ENCODE results near the gene SKI. TPM values are rescaled to one million over a fixed set of nuclear protein-coding genes. Genes with fewer than 3 reads are reported as not detected.

The SKI gene
- total RNA-seq, 1 experiment from 2014 or later = 89.5 TPM

DNA sequence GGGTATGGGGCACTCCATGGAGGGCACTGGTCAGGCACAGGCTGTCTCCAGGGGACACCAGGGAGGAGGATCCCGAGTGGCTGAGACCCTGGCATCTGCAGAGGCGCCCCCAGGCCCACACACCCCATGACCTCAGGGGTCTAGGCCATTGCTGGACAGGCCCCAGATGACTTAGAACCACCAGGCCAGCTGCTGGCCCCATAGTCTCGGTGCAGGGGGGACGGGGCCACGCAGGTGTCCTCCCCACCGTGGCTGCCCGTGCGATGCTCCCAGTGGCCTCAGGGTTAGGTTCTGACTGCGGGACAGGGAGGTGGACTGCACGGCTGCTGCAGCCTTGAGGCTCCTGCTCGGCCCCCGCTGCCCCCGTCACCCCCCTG, 119.3 kb downstream of the SKI start:
- no peaks in the 10 kb centered on the region for H3K23me2 ChIP-seq (ENCODE audit: insufficient read length, low read depth, low read length, poor library complexity, severe bottlenecking)
- no peak overlapping the region for H3K18ac ChIP-seq (ENCODE audit: insufficient read length, low read depth, low read length)
- H4K91ac ChIP-seq (ENCODE audit: insufficient read length, low read depth, low read length) = no peak overlapping the region
- no peak overlapping the region for H2BK12ac ChIP-seq (ENCODE audit: insufficient read length, low read depth, low read length)
- no peak overlapping the region for H3K9ac ChIP-seq (ENCODE audit: extremely low read depth, insufficient read length, low read length)
- H4K8ac ChIP-seq (replicated peaks; ENCODE audit: insufficient read length, low read depth, low read length) = no peak overlapping the region
- no peak overlapping the region for H2BK5ac ChIP-seq (ENCODE audit: insufficient read length, low read length)
- no peaks in the 10 kb centered on the region for H3K79me1 ChIP-seq (ENCODE audit: insufficient read depth, low read depth, low read length, poor library complexity, severe bottlenecking)
- H3K4me2 ChIP-seq (ENCODE audit: insufficient read depth, insufficient read length, low read length) = no peak overlapping the region
- no peak overlapping the region for H3K4ac ChIP-seq (ENCODE audit: low read depth, low read length)
- H3K27me3 Mint-ChIP-seq (ENCODE audit: low read depth) = no peaks in the 10 kb centered on the region
- TF ChIP-seq, protein P1, sequence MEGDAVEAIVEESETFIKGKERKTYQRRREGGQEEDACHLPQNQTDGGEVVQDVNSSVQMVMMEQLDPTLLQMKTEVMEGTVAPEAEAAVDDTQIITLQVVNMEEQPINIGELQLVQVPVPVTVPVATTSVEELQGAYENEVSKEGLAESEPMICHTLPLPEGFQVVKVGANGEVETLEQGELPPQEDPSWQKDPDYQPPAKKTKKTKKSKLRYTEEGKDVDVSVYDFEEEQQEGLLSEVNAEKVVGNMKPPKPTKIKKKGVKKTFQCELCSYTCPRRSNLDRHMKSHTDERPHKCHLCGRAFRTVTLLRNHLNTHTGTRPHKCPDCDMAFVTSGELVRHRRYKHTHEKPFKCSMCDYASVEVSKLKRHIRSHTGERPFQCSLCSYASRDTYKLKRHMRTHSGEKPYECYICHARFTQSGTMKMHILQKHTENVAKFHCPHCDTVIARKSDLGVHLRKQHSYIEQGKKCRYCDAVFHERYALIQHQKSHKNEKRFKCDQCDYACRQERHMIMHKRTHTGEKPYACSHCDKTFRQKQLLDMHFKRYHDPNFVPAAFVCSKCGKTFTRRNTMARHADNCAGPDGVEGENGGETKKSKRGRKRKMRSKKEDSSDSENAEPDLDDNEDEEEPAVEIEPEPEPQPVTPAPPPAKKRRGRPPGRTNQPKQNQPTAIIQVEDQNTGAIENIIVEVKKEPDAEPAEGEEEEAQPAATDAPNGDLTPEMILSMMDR (conservative IDR thresholded peaks at IDR 0.05) = no peak
- H2BK20ac ChIP-seq (ENCODE audit: low read depth, low read length, poor library complexity, severe bottlenecking) = no peak overlapping the region
- H2AK5ac ChIP-seq (ENCODE audit: insufficient read length, low read length) = no peak overlapping the region
- WGBS (ENCODE audit: extremely low coverage, insufficient read length, low lambda C conversion rate) = no CpG with 5 or more reads among the region's 13 CpGs
- H3K23ac ChIP-seq (ENCODE audit: insufficient read length, low read depth, low read length) = no peak overlapping the region
- H3K27me3 ChIP-seq (ENCODE audit: insufficient read depth, low read length) = no peaks in the 10 kb centered on the region
- no peaks in the 10 kb centered on the region for H3K36me3 Mint-ChIP-seq (ENCODE audit: insufficient read depth in 1 of 3, low read depth in 3 of 3)
- H3K9me3 ChIP-seq (ENCODE audit: control insufficient read depth, low read depth, low read length) = no peaks in the 10 kb centered on the region
- H3T11ph ChIP-seq (ENCODE audit: low read length) = no peak overlapping the region
- H3K27ac ChIP-seq (ENCODE audit: insufficient read length, low read depth, low read length) = no peak overlapping the region
- no peak overlapping the region for H2BK15ac ChIP-seq (ENCODE audit: low read depth, low read length)
- H4K20me1 ChIP-seq (ENCODE audit: control insufficient read depth, insufficient read depth, insufficient read length) = no peaks in the 10 kb centered on the region
- no peak overlapping the region for H4K5ac ChIP-seq (ENCODE audit: insufficient read length, low read depth, low read length)
- H2AFZ ChIP-seq (ENCODE audit: low read length) = no peak overlapping the region
- H3K79me2 ChIP-seq (ENCODE audit: insufficient read depth, low read length) = no peaks in the 10 kb centered on the region
- H3K4me1 Mint-ChIP-seq = peaks cover 0 to 9% of the 10 kb centered on the region in 2 experiments; a peak in 1 of 4 replicates
- H3K9me3 Mint-ChIP-seq = no peaks in the 10 kb centered on the region
- no peaks in the 10 kb centered on the region for H3K4me1 ChIP-seq (ENCODE audit: insufficient read depth, low read length)
- H2BK120ac ChIP-seq (ENCODE audit: low read depth, low read length, poor library complexity, severe bottlenecking) = no peak overlapping the region
- no peak overlapping the region; the same call in 1 of the 2 replicates for H3K14ac ChIP-seq (ENCODE audit: insufficient read depth, low read length)
- peak overlapping the region in 1 of 3 experiments; percentile 87; a peak in 2 of 7 replicates for H3K27ac Mint-ChIP-seq
- no peak for DNase-seq
- no peak overlapping the region for H3K56ac ChIP-seq (ENCODE audit: insufficient read length, low read depth, low read length)
- no peak overlapping the region for H3K4me3 Mint-ChIP-seq
